Measurements from ENCODE around the gene ZBTB20. TPM values are rescaled to one million over a fixed set of nuclear protein-coding genes. Genes with fewer than 3 reads are reported as not detected.

ZBTB20 gene
- total RNA-seq, 1 experiment from 2014 or later, result 26.5 TPM

GRCh38 chr3:114900908-114901307 lies 246.2 kb downstream of the ZBTB20 start:
- no peak overlapping the region for H3K4me3 ChIP-seq
- H2AFZ ChIP-seq, result 0 out of 2 replicates have a peak overlapping the region, but pooled peaks have one; percentile 5

GRCh38 chr3:114899186-114899931 lies 247.7 kb downstream of the ZBTB20 start:
- Histone ChIP-seq H3K9me2 (ENCODE audit: insufficient read depth) (no peaks in the 10 kb centered on the region), H3K4me2 (no peak overlapping the region), H3K27me3 (ENCODE audit: insufficient read depth, low read depth) (no peaks in the 10 kb centered on the region), H4K20me1 (ENCODE audit: insufficient read depth) (no peaks in the 10 kb centered on the region), H3K4me1 (replicated peaks; ENCODE audit: insufficient read depth) (no peaks in the 10 kb centered on the region), H3F3A (ENCODE audit: insufficient read depth, low read depth) (no peaks in the 10 kb centered on the region), H3K79me2 (ENCODE audit: low read depth) (no peaks in the 10 kb centered on the region), H3K9me3 (ENCODE audit: insufficient read depth, low read depth) (no peaks in the 10 kb centered on the region), H3K36me3 (ENCODE audit: low read depth) (no peaks in the 10 kb centered on the region), H3K4me3 (no peak overlapping the region), H3K27ac (no peak overlapping the region), H2AFZ (no peak overlapping the region)
- no TSS peak for BruUV-seq (replicated peaks)
- no peak for DNase-seq
- POLR2A ChIA-PET (ENCODE audit: unreplicated experiment), result no interaction called here
- intact Hi-C loops (cut with micrococcal nuclease; ENCODE audit: unreplicated experiment), result no loop called here
- CTCF ChIA-PET, result no interaction called here
- TF ChIP-seq EZH2 (IDR thresholded peaks at IDR 0.05; ENCODE audit: low read depth) (no peak), CTCF (conservative IDR thresholded peaks at IDR 0.05) (no peak)

More at GRCh38 chr3:114900908-114901307, 246.2 kb downstream of the ZBTB20 start:
- Histone ChIP-seq H3K27me3 (ENCODE audit: insufficient read depth, low read depth) (no peaks in the 10 kb centered on the region), H3K4me2 (peak overlapping the region; percentile 8; the same call in 1 of the 2 replicates), H3K9me2 (ENCODE audit: insufficient read depth) (no peaks in the 10 kb centered on the region), H3K27ac (no peak overlapping the region), H3K4me1 (replicated peaks; ENCODE audit: insufficient read depth) (no peaks in the 10 kb centered on the region), H3K36me3 (ENCODE audit: low read depth) (no peaks in the 10 kb centered on the region), H3F3A (ENCODE audit: insufficient read depth, low read depth) (no peaks in the 10 kb centered on the region), H3K79me2 (ENCODE audit: low read depth) (no peaks in the 10 kb centered on the region), H4K20me1 (ENCODE audit: insufficient read depth) (no peaks in the 10 kb centered on the region), H3K9me3 (ENCODE audit: insufficient read depth, low read depth) (no peaks in the 10 kb centered on the region)
- TF ChIP-seq CTCF (conservative IDR thresholded peaks at IDR 0.05) (no peak), EZH2 (IDR thresholded peaks at IDR 0.05; ENCODE audit: low read depth) (no peak)
- ChIA-PET POLR2A (ENCODE audit: unreplicated experiment) (no interaction called here), CTCF (no interaction called here)
- intact Hi-C loops (cut with micrococcal nuclease; ENCODE audit: unreplicated experiment), result no loop called here
- BruUV-seq (replicated peaks), result no TSS peak
- DNase-seq, result no peak

- H3K4me3 ChIP-seq, result no peak overlapping the region
- no peaks in the 10 kb centered on the region for H4K20me1 ChIP-seq (ENCODE audit: insufficient read depth)
- no peaks in the 10 kb centered on the region for H3K27me3 ChIP-seq (ENCODE audit: insufficient read depth, low read depth)
- ChIA-PET CTCF (no interaction called here), POLR2A (ENCODE audit: unreplicated experiment) (no interaction called here)
- intact Hi-C loops (cut with micrococcal nuclease; ENCODE audit: unreplicated experiment), result no loop called here
- H3K79me2 ChIP-seq (ENCODE audit: low read depth), result no peaks in the 10 kb centered on the region
- no peaks in the 10 kb centered on the region for H3K9me3 ChIP-seq (ENCODE audit: insufficient read depth, low read depth)
- TF ChIP-seq EZH2 (IDR thresholded peaks at IDR 0.05; ENCODE audit: low read depth), result no peak
- no peak for TF ChIP-seq CTCF (conservative IDR thresholded peaks at IDR 0.05)
- H3K9me2 ChIP-seq (ENCODE audit: insufficient read depth), result no peaks in the 10 kb centered on the region
- H3K36me3 ChIP-seq (ENCODE audit: low read depth), result no peaks in the 10 kb centered on the region
- DNase-seq, result no peak
- H2AFZ ChIP-seq, result no peak overlapping the region
- no peaks in the 10 kb centered on the region for H3F3A ChIP-seq (ENCODE audit: insufficient read depth, low read depth)
- H3K27ac ChIP-seq, result no peak overlapping the region
- no peak overlapping the region for H3K4me2 ChIP-seq
- no TSS peak for BruUV-seq (replicated peaks)
- H3K4me1 ChIP-seq (replicated peaks; ENCODE audit: insufficient read depth), result no peaks in the 10 kb centered on the region
These were observed 250.1 kb downstream of the ZBTB20 start for GRCh38 chr3:114896978-114897377.

All from PC-9 (cell line).